SK-N-SH treated with all-trans-retinoic acid at 6 μM for 48 hours (cell line): ENCODE measurements around the gene DUSP2.

Experiments
- BACH2 ChIP-seq: fragments of 250-450 bp; sonication (Bioruptor Pico); IDR thresholded peaks from 2 replicates; pipeline ENCODE4 v1.9.0; 2021; ENCODE audit warnings: mild to moderate bottlenecking, borderline replicate concordance
- OSR1 ChIP-seq: fragments of 250-450 bp; sonication (Bioruptor Pico); IDR thresholded peaks from 2 replicates; pipeline ENCODE4 v1.8.0; 2022; ENCODE audit warnings: moderate library complexity, mild to moderate bottlenecking, inconsistent platforms
- PPARA ChIP-seq: fragments of 250-450 bp; sonication (Bioruptor Pico); IDR thresholded peaks from 2 replicates; pipeline ENCODE4 v1.5.0; 2020; ENCODE audit warnings: mild to moderate bottlenecking, borderline replicate concordance
- TF ChIP-seq, protein P1 (sequence below): fragments of 250-450 bp; sonication (Bioruptor Pico); IDR thresholded peaks from 2 replicates; pipeline ENCODE4 v1.5.1; 2021; ENCODE audit warnings: mild to moderate bottlenecking, moderate library complexity
- TF ChIP-seq, protein P2 (sequence below): fragments of 250-450 bp; sonication (Bioruptor Pico); IDR thresholded peaks from 2 replicates; pipeline ENCODE4 v1.8.0; 2021; ENCODE audit warnings: low read depth, mild to moderate bottlenecking, moderate library complexity, borderline replicate concordance

DNA sequence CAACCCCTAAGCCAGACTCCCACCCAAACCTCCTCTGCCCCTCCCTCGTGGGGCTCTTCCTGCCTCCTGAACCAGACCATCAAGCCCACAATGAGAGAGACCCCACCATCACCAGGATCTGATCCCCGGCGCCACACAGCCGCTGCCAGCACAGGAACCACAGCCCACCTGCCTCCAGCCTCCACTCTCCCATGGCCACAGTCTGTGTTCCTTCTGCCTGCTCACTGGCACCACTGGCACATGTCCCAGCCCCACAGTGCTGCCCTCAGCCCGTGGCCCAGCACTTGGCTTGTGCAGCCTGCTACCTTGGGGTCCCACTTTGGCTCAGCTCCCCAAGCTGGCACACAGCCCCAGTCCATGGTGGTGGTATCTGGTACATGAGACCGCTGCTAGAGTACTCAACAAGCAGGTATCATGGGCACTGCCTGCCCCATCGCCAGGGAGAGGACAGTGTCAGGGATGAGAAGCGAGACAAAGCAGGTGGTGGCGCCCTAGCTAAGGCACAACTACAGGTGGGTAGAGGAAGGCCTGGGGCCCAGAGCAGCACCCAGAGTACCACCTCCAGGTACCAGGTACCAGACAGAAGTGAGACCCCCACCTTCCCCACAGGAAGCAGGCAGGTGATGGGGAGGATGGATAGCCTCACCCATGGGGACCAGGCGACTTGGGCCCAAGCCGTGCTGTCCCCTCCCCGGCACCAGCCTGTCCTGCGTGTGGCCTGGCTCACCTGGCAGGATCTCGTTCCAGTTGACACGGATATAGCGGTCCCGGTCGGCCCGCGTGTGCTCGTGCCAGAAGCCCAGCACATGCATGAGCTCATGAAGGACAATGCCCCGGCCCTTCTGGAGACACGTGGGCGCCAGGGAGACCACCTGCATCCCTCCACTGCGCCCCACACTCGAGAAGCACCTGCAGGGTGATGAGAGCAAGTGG lies 13.2 kb downstream of the DUSP2 start:
- TF ChIP-seq, protein P1, sequence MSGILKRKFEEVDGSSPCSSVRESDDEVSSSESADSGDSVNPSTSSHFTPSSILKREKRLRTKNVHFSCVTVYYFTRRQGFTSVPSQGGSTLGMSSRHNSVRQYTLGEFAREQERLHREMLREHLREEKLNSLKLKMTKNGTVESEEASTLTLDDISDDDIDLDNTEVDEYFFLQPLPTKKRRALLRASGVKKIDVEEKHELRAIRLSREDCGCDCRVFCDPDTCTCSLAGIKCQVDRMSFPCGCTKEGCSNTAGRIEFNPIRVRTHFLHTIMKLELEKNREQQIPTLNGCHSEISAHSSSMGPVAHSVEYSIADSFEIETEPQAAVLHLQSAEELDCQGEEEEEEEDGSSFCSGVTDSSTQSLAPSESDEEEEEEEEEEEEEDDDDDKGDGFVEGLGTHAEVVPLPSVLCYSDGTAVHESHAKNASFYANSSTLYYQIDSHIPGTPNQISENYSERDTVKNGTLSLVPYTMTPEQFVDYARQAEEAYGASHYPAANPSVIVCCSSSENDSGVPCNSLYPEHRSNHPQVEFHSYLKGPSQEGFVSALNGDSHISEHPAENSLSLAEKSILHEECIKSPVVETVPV (CRISPR knock-in tag): no peak
- TF ChIP-seq BACH2 (CRISPR knock-in tag) (no peak), OSR1 (CRISPR knock-in tag) (no peak), PPARA (CRISPR knock-in tag) (no peak)
- TF ChIP-seq, protein P2, sequence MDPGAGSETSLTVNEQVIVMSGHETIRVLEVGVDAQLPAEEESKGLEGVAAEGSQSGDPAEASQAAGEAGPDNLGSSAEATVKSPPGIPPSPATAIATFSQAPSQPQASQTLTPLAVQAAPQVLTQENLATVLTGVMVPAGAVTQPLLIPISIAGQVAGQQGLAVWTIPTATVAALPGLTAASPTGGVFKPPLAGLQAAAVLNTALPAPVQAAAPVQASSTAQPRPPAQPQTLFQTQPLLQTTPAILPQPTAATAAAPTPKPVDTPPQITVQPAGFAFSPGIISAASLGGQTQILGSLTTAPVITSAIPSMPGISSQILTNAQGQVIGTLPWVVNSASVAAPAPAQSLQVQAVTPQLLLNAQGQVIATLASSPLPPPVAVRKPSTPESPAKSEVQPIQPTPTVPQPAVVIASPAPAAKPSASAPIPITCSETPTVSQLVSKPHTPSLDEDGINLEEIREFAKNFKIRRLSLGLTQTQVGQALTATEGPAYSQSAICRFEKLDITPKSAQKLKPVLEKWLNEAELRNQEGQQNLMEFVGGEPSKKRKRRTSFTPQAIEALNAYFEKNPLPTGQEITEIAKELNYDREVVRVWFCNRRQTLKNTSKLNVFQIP (CRISPR knock-in tag): no peak
